ENCODE results near the gene IER5. TPM values are rescaled to one million over a fixed set of nuclear protein-coding genes. Genes with fewer than 3 reads are reported as not detected.

Gene IER5
- total RNA-seq, 1 experiment from 2014 or later = 20.4 TPM

- no peaks in the 10 kb centered on the region for H3K36me3 ChIP-seq (ENCODE audit: control insufficient read depth, insufficient read depth, low read length)
- in situ Hi-C loops (cut with HindIII; ENCODE audit: low pct_unique_long_range_greater_than_20kb, low sequenced_read_pairs) (no loop called here), intact Hi-C loops (cut with micrococcal nuclease; ENCODE audit: unreplicated experiment) (no loop called here)
- H3K4me1 ChIP-seq (ENCODE audit: control insufficient read depth, insufficient read depth, low read length) = 0 out of 2 replicates have a peak, but pooled peaks cover 3% of the 10 kb centered on the region
- DNase-seq (ENCODE audit: low read depth, low spot score) (no peak), ATAC-seq (peak; percentile 39; the same call in 1 of the 2 replicates)
- ChIA-PET POLR2A (interaction anchor here (0.6 kb wide), 1 partner anchor 15 kb away, joined by 5 read pairs; no protein-coding TSS in a partner anchor), CTCF (no interaction called here)
- H3K27me3 ChIP-seq (ENCODE audit: control insufficient read depth, insufficient read depth, low read length) = no peaks in the 10 kb centered on the region
- 0 out of 2 replicates have a peak overlapping the region, but pooled peaks have one; percentile 13 for H3K27ac ChIP-seq (ENCODE audit: low read length)
- no peak for TF ChIP-seq REST (IDR thresholded peaks at IDR 0.05; ENCODE audit: insufficient read depth in 1 of 2, low read depth in 2 of 2, low read length in 1 of 2)
- no peak for TF ChIP-seq SIN3A (IDR thresholded peaks at IDR 0.05; ENCODE audit: borderline replicate concordance, insufficient read depth, low read depth, low read length)
- TF ChIP-seq POLR2AphosphoS5 (IDR thresholded peaks at IDR 0.05; ENCODE audit: low read depth, low read length) = no peak
- no peak for TF ChIP-seq TCF7L2 (IDR thresholded peaks at IDR 0.05; ENCODE audit: low read depth, low read length)
- TF ChIP-seq, protein P1, sequence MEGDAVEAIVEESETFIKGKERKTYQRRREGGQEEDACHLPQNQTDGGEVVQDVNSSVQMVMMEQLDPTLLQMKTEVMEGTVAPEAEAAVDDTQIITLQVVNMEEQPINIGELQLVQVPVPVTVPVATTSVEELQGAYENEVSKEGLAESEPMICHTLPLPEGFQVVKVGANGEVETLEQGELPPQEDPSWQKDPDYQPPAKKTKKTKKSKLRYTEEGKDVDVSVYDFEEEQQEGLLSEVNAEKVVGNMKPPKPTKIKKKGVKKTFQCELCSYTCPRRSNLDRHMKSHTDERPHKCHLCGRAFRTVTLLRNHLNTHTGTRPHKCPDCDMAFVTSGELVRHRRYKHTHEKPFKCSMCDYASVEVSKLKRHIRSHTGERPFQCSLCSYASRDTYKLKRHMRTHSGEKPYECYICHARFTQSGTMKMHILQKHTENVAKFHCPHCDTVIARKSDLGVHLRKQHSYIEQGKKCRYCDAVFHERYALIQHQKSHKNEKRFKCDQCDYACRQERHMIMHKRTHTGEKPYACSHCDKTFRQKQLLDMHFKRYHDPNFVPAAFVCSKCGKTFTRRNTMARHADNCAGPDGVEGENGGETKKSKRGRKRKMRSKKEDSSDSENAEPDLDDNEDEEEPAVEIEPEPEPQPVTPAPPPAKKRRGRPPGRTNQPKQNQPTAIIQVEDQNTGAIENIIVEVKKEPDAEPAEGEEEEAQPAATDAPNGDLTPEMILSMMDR (IDR thresholded peaks at IDR 0.05) = no peak
- H3K4me3 ChIP-seq (ENCODE audit: low read depth in 2 of 2, low read length in 2 of 2) = no peak overlapping the region
- no peaks in the 10 kb centered on the region for H3K9me3 ChIP-seq (ENCODE audit: control insufficient read depth, insufficient read depth, low read depth, low read length)
- no TSS peak for BruUV-seq (replicated peaks)
Measured at GRCh38 chr1:181077576-181078242, 10.8 kb upstream of the IER5 start.

DNA sequence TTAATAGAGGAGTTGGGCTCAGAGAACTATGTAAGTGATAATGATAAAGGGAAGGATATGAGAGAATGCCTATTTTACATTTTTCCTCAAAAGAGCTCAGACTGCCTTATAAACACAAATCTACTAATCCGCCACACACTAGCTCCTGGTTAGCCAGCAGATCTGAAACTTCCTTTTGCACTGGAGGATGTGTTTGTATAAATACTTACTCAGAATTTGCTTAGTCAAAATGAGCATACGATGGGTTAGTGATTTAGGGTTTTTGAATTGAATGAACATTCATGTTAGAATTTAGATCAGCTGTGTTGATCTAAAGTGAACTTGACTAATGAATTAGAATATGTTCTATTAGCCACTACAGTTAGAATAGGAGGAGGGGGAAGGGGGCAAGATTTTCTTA, 9.1 kb upstream of the IER5 start:
- no peak for ATAC-seq
- no peak overlapping the region for H3K4me3 ChIP-seq (ENCODE audit: low read depth in 2 of 2, low read length in 2 of 2)
- peaks cover 8% of the 10 kb centered on the region; the same call in 1 of the 2 replicates for H3K4me1 ChIP-seq (ENCODE audit: control insufficient read depth, insufficient read depth, low read length)
- no peak for TF ChIP-seq REST (IDR thresholded peaks at IDR 0.05; ENCODE audit: insufficient read depth in 1 of 2, low read depth in 2 of 2, low read length in 1 of 2)
- no peak for TF ChIP-seq TCF7L2 (IDR thresholded peaks at IDR 0.05; ENCODE audit: low read depth, low read length)
- TF ChIP-seq, protein P1 (IDR thresholded peaks at IDR 0.05) = no peak
- TF ChIP-seq SIN3A (IDR thresholded peaks at IDR 0.05; ENCODE audit: borderline replicate concordance, insufficient read depth, low read depth, low read length) = no peak
- no peak for TF ChIP-seq POLR2AphosphoS5 (IDR thresholded peaks at IDR 0.05; ENCODE audit: low read depth, low read length)
- intact Hi-C loops (cut with micrococcal nuclease; ENCODE audit: unreplicated experiment) (no loop called here), in situ Hi-C loops (cut with HindIII; ENCODE audit: low pct_unique_long_range_greater_than_20kb, low sequenced_read_pairs) (no loop called here)
- POLR2A ChIA-PET = interaction anchor here (0.6 kb wide), 2 partner anchors 217 to 295 kb away, joined by 3 to 5 read pairs; no protein-coding TSS in a partner anchor
- H3K27ac ChIP-seq (ENCODE audit: low read length) = no peak overlapping the region
- no peaks in the 10 kb centered on the region for H3K9me3 ChIP-seq (ENCODE audit: control insufficient read depth, insufficient read depth, low read depth, low read length)
- no peaks in the 10 kb centered on the region for H3K27me3 ChIP-seq (ENCODE audit: control insufficient read depth, insufficient read depth, low read length)
- CTCF ChIA-PET = interaction anchor here (0.7 kb wide), 1 partner anchor 111 kb away, joined by 3 read pairs; no protein-coding TSS in a partner anchor
- DNase-seq (ENCODE audit: low read depth, low spot score) = no peak
- no peaks in the 10 kb centered on the region for H3K36me3 ChIP-seq (ENCODE audit: control insufficient read depth, insufficient read depth, low read length)
- BruUV-seq (replicated peaks) = no TSS peak
